Trophoblast cell (in vitro differentiated cells and primary cell): ENCODE measurements around the gene HDAC9.

Experiments
- DNase-seq, 2 donors: peaks; one replicate each; pipeline ENCODE4 v3.0.0-alpha.2; 2016
- H2AFZ ChIP-seq: 2 replicates; pipeline ENCODE4 v1.6.1; 2013; ENCODE audit warnings: low read length, moderate library complexity, mild to moderate bottlenecking; ENCODE audit not compliant: insufficient read depth, poor library complexity
- H2AK5ac ChIP-seq: 2 replicates; pipeline ENCODE4 v1.6.1; 2013; ENCODE audit warnings: mild to moderate bottlenecking, low read length
- H2BK120ac ChIP-seq: 2 replicates; pipeline ENCODE4 v1.6.1; 2013; ENCODE audit warnings: low read length, mild to moderate bottlenecking, moderate library complexity; ENCODE audit not compliant: insufficient read depth, poor library complexity
- H2BK12ac ChIP-seq: 2 replicates; pipeline ENCODE4 v1.6.1; 2013; ENCODE audit warnings: mild to moderate bottlenecking, low read length, moderate library complexity
- H2BK5ac ChIP-seq: 2 replicates; pipeline ENCODE4 v1.6.1; 2013; ENCODE audit warnings: low read length, low read depth, moderate library complexity, mild to moderate bottlenecking; ENCODE audit not compliant: poor library complexity
- H3K14ac ChIP-seq: 2 replicates; pipeline ENCODE4 v1.6.1; 2013; ENCODE audit warnings: mild to moderate bottlenecking, low read length
- H3K18ac ChIP-seq: 2 replicates; pipeline ENCODE4 v1.6.1; 2013; ENCODE audit warnings: mild to moderate bottlenecking, low read length
- H3K23ac ChIP-seq: 2 replicates; pipeline ENCODE4 v1.6.1; 2013; ENCODE audit warnings: low read length
- H3K27ac ChIP-seq: 2 replicates; pipeline ENCODE4 v1.5.1; 2013; ENCODE audit warnings: low read depth, mild to moderate bottlenecking, inconsistent platforms, low read length, moderate library complexity
- H3K27me3 ChIP-seq: 2 replicates; pipeline ENCODE4 v1.6.1; 2013; ENCODE audit warnings: inconsistent platforms, mild to moderate bottlenecking, low read length, moderate library complexity; ENCODE audit not compliant: insufficient read depth
- H3K36me3 ChIP-seq, 2 experiments: 1 replicate in 1 of 2; 2 replicates in 1 of 2; pipeline ENCODE4 v1.6.1; 2013; ENCODE audit warnings: low read length in 2 of 2, mild to moderate bottlenecking in 2 of 2, moderate library complexity in 1 of 2; ENCODE audit not compliant: insufficient read depth in 2 of 2, control insufficient read depth in 1 of 2
- H3K4ac ChIP-seq: 2 replicates; pipeline ENCODE4 v1.6.1; 2013; ENCODE audit warnings: low read depth, mild to moderate bottlenecking, low read length, moderate library complexity
- H3K4me1 ChIP-seq, 2 experiments: 1 replicate in 1 of 2; 2 replicates in 1 of 2; pipeline ENCODE4 v1.6.1; 2013; ENCODE audit warnings: low read length in 2 of 2, mild to moderate bottlenecking in 2 of 2, moderate library complexity in 1 of 2; ENCODE audit not compliant: insufficient read depth in 2 of 2, control insufficient read depth in 1 of 2
- H3K4me2 ChIP-seq: 2 replicates; pipeline ENCODE4 v1.6.1; 2013; ENCODE audit warnings: inconsistent platforms, mild to moderate bottlenecking, low read length, moderate library complexity
- H3K4me3 ChIP-seq: 2 replicates; pipeline ENCODE4 v1.5.1; 2013; ENCODE audit warnings: mild to moderate bottlenecking, low read depth, low read length, inconsistent platforms
- H3K79me1 ChIP-seq: one replicate; pipeline ENCODE4 v1.6.1; 2013; ENCODE audit warnings: low read length
- H3K79me2 ChIP-seq: 2 replicates; pipeline ENCODE4 v1.6.1; 2013; ENCODE audit warnings: low read length, mild to moderate bottlenecking; ENCODE audit not compliant: control insufficient read depth, insufficient read depth, poor library complexity
- H3K9ac ChIP-seq: 2 replicates; pipeline ENCODE4 v1.6.1; 2013; ENCODE audit warnings: mild to moderate bottlenecking, low read length
- H3K9me3 ChIP-seq: 2 replicates; pipeline ENCODE4 v1.6.1; 2013; ENCODE audit warnings: low read depth, mild to moderate bottlenecking, control low read depth, inconsistent platforms, low read length; ENCODE audit not compliant: insufficient read depth
- H4K12ac ChIP-seq: 2 replicates; pipeline ENCODE4 v1.6.1; 2013; ENCODE audit warnings: low read depth, mild to moderate bottlenecking, low read length, moderate library complexity
- H4K8ac ChIP-seq: 2 replicates; pipeline ENCODE4 v1.6.1; 2013; ENCODE audit warnings: low read depth, mild to moderate bottlenecking, low read length, moderate library complexity
- H4K91ac ChIP-seq: one replicate; pipeline ENCODE4 v1.6.1; 2013; ENCODE audit warnings: low read depth, mild to moderate bottlenecking, low read length, moderate library complexity
- WGBS: extraction: QIAGEN DNeasy Blood & Tissue Kit; methylation state at CpG from one replicate; pipeline ENCODE4 v1.1.7; 2013; ENCODE audit warnings: missing lambda C conversion rate; ENCODE audit not compliant: insufficient read length, insufficient coverage; ENCODE audit errors: extremely low coverage; 5-methylcytosine and 5-hydroxymethylcytosine counted together

Gene HDAC9

DNA sequence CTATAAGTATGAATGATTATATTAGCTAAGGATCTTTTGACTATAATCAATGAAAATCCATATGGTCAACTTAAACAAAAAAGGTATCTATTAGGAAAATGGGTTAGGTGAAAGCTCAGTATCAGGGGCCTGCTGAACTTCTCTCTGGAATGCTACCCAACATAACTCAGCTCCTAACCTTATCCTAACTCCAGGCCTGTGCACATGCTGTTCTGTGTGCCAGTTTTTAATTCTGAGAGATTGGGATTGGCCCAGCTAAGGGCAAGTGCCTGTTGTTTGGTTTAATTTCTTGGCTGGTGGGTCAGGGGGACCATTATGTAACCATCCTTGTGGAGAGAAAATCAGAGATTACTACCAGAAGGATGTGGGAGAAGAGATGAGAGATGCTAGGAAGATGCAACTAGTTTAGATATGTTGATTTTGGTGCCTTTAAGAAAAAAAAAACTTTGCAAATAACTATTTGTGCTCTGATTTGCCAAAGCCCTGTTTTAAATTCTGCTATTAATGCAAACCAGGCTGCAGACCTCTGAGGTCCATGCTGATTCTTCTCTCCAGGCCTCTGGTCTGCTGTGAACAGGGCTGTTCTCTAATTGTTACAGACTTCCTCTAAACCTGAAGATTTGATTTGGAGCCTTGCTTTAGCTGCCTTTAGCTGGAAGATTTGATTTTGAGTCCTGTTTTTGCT is 23.9 kb upstream of the HDAC9 start:
- no peaks in the 10 kb centered on the region for H3K79me1 ChIP-seq
- H3K27ac ChIP-seq = no peak overlapping the region
- H3K9ac ChIP-seq = no peak overlapping the region
- H2BK120ac ChIP-seq = no peak overlapping the region
- H3K14ac ChIP-seq = no peak overlapping the region
- H3K4me3 ChIP-seq = no peak overlapping the region
- H3K4ac ChIP-seq = no peak overlapping the region
- H2AK5ac ChIP-seq = no peak overlapping the region
- no peak overlapping the region for H3K4me2 ChIP-seq
- no peak overlapping the region for H3K23ac ChIP-seq
- DNase-seq = no peak
- H4K8ac ChIP-seq = no peak overlapping the region
- no peaks in the 10 kb centered on the region for H3K36me3 ChIP-seq
- no peak overlapping the region for H2BK5ac ChIP-seq
- H3K18ac ChIP-seq = no peak overlapping the region
- H3K9me3 ChIP-seq = no peaks in the 10 kb centered on the region
- H2BK12ac ChIP-seq = no peak overlapping the region
- no peaks in the 10 kb centered on the region for H3K4me1 ChIP-seq
- H4K91ac ChIP-seq = no peak overlapping the region
- no peaks in the 10 kb centered on the region for H3K79me2 ChIP-seq
- H4K12ac ChIP-seq = no peak overlapping the region
- H3K27me3 ChIP-seq = no peaks in the 10 kb centered on the region
- H2AFZ ChIP-seq = no peak overlapping the region

- no peak for DNase-seq
- no peaks in the 10 kb centered on the region for H3K79me1 ChIP-seq
- no peaks in the 10 kb centered on the region for H3K36me3 ChIP-seq
- no peak overlapping the region for H2BK12ac ChIP-seq
- no peaks in the 10 kb centered on the region for H3K4me1 ChIP-seq
- H3K27ac ChIP-seq = no peak overlapping the region
- WGBS = no CpG with 5 or more reads among the region's 2 CpGs
- no peak overlapping the region for H3K4ac ChIP-seq
- H3K79me2 ChIP-seq = no peaks in the 10 kb centered on the region
- no peak overlapping the region for H4K8ac ChIP-seq
- no peak overlapping the region for H2BK120ac ChIP-seq
- no peak overlapping the region for H3K9ac ChIP-seq
- no peaks in the 10 kb centered on the region for H3K27me3 ChIP-seq
- H2BK5ac ChIP-seq = no peak overlapping the region
- H4K12ac ChIP-seq = no peak overlapping the region
- H2AFZ ChIP-seq = no peak overlapping the region
- H3K14ac ChIP-seq = no peak overlapping the region
- no peak overlapping the region for H3K4me2 ChIP-seq
- H3K4me3 ChIP-seq = no peak overlapping the region
- H3K9me3 ChIP-seq = no peaks in the 10 kb centered on the region
- no peak overlapping the region for H4K91ac ChIP-seq
- no peak overlapping the region for H3K18ac ChIP-seq
- H3K23ac ChIP-seq = no peak overlapping the region
- H2AK5ac ChIP-seq = no peak overlapping the region
These were observed 23.4 kb upstream of the HDAC9 start for GRCh38 chr7:18472161-18472483.

DNA sequence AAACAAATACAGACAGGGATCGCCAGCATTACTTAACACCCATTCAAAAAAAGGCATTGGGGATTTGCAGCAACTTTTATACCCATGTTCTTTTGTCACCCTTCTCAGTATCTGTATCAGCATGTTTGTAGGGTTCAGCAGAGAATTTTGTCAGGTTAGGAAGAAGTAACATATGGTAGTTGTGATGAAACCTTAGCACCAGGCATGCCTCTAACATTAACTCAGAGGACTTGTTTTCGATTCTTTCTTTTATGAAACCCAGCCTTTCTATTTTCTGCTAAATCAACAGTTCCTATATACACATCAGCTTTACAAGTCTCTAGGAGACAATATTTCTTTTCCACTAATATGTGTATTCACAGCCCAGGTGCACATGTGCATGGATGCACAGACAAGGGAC is 22.4 kb upstream of the HDAC9 start:
- no peak for DNase-seq
- Histone ChIP-seq H4K8ac (no peak overlapping the region), H3K79me2 (no peaks in the 10 kb centered on the region), H2BK12ac (no peak overlapping the region), H4K91ac (no peak overlapping the region), H4K12ac (no peak overlapping the region), H3K4ac (no peak overlapping the region), H2BK5ac (no peak overlapping the region), H3K14ac (no peak overlapping the region), H3K4me1 (no peaks in the 10 kb centered on the region), H2AFZ (no peak overlapping the region), H3K27me3 (no peaks in the 10 kb centered on the region), H3K23ac (no peak overlapping the region), H3K36me3 (no peaks in the 10 kb centered on the region), H3K27ac (no peak overlapping the region), H3K4me3 (no peak overlapping the region), H3K9me3 (no peaks in the 10 kb centered on the region), H3K18ac (no peak overlapping the region), H2AK5ac (no peak overlapping the region), H3K9ac (no peak overlapping the region), H2BK120ac (no peak overlapping the region), H3K4me2 (no peak overlapping the region), H3K79me1 (no peaks in the 10 kb centered on the region)
- WGBS = no CpG with 5 or more reads among the region's 2 CpGs

- Histone ChIP-seq H3K4me2 (no peak overlapping the region), H3K14ac (no peak overlapping the region), H2AK5ac (no peak overlapping the region), H2BK120ac (no peak overlapping the region), H3K9ac (no peak overlapping the region), H2BK5ac (no peak overlapping the region), H3K4me1 (no peaks in the 10 kb centered on the region), H3K9me3 (no peaks in the 10 kb centered on the region), H3K4ac (no peak overlapping the region), H3K23ac (no peak overlapping the region), H4K91ac (no peak overlapping the region), H3K79me1 (no peaks in the 10 kb centered on the region), H4K8ac (no peak overlapping the region), H3K18ac (no peak overlapping the region), H3K4me3 (no peak overlapping the region), H3K27me3 (no peaks in the 10 kb centered on the region), H4K12ac (no peak overlapping the region), H2BK12ac (no peak overlapping the region), H3K79me2 (no peaks in the 10 kb centered on the region), H2AFZ (no peak overlapping the region), H3K27ac (no peak overlapping the region), H3K36me3 (no peaks in the 10 kb centered on the region)
- no peak for DNase-seq
- no CpG with 5 or more reads among the region's 1 CpG for WGBS
These were observed 20.6 kb upstream of the HDAC9 start for GRCh38 chr7:18474944-18475343.
